Transverse colon (tissue), 3 donors: ENCODE measurements around the gene ONECUT1.

Experiments used
- CTCF ChIP-seq, 5 experiments: fragments of 200-600 bp in 3 of 5; fragments of 450-650 bp in 2 of 5; sonication (generic) in 3 of 5; IDR thresholded peaks; 1 replicate in 2 of 5; 2 replicates in 3 of 5; pipeline ENCODE4 v1.5.1; 2016 to 2017; ENCODE audit warnings: antibody characterized with exemption in 5 of 5, inconsistent platforms in 3 of 5, mild to moderate bottlenecking in 2 of 5, moderate library complexity in 1 of 5
- EP300 ChIP-seq: sonication (generic); formaldehyde crosslinking; IDR thresholded peaks from one replicate; pipeline ENCODE4 v1.6.1; 2017; ENCODE audit warnings: antibody characterized with exemption, low read depth

- TF ChIP-seq CTCF (IDR thresholded peaks at IDR 0.05) (no peak), EP300 (no peak)
Observed at GRCh38 chr15:52726195-52726594, 63.9 kb downstream of the ONECUT1 start.
